Measurements from ENCODE around the gene LDB3.

GRCh38 chr10:86653379-86653778 lies 14.9 kb upstream of the LDB3 start:
- TF ChIP-seq, protein P1, sequence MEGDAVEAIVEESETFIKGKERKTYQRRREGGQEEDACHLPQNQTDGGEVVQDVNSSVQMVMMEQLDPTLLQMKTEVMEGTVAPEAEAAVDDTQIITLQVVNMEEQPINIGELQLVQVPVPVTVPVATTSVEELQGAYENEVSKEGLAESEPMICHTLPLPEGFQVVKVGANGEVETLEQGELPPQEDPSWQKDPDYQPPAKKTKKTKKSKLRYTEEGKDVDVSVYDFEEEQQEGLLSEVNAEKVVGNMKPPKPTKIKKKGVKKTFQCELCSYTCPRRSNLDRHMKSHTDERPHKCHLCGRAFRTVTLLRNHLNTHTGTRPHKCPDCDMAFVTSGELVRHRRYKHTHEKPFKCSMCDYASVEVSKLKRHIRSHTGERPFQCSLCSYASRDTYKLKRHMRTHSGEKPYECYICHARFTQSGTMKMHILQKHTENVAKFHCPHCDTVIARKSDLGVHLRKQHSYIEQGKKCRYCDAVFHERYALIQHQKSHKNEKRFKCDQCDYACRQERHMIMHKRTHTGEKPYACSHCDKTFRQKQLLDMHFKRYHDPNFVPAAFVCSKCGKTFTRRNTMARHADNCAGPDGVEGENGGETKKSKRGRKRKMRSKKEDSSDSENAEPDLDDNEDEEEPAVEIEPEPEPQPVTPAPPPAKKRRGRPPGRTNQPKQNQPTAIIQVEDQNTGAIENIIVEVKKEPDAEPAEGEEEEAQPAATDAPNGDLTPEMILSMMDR (IDR thresholded peaks at IDR 0.05), result no peak
- no peak for TF ChIP-seq POLR2A (IDR thresholded peaks at IDR 0.05)

Measured in heart left ventricle (tissue), 13 donors.